Measurements from ENCODE around the gene FAM193B.
A peak's percentile ranks its signal among the peaks of the same experiment; 100 is the strongest.

Gene FAM193B

DNA sequence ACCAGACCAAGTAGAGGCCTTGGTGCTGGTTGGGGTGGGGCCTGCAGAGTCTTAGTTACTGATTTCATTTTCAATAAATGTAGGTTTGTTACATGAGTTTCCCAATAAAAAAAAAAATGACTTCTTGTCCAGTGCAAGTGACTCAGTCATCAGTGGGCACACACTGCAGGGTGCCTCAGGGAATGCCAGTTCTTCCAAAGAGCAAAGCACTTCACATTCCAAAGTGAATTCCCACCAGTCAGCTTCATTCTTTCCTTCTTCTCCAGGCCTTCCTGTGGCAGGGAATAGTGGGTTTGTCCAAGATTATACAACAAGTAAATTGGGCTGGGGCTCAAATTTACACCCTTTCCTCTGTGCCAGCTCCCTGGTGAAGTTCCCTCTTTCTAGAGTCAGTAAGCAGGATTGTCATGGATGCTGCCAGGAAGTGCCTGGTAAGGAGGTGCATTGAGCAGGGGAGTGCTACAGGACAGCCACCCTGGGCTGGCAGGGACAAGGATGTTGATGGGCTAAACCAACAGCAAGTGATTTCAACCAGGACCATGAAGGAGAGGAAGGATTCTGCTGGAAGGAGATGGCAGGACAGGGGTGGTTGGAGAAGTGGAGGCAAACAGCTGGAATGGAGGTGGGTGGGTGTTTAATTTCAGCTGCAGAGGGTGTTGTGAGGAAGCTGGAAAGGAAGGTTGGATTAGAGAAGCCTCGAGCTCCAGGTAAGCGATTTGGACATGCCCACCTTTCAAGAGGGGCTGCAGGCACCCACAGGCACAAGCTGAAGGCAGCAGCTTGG, 41.8 kb upstream of the FAM193B start:
- DNase-seq (ENCODE audit: insufficient read length) = no peak
- no peak for FAIRE-seq
- no peak for TF ChIP-seq TAF1 (IDR thresholded peaks at IDR 0.05; ENCODE audit: borderline replicate concordance, low read depth, low read length)
- no peak for TF ChIP-seq POLR2A (IDR thresholded peaks at IDR 0.05; ENCODE audit: low read depth, low read length)
- no peak for TF ChIP-seq POLR2AphosphoS5 (IDR thresholded peaks at IDR 0.05; ENCODE audit: low read depth, low read length)

DNA sequence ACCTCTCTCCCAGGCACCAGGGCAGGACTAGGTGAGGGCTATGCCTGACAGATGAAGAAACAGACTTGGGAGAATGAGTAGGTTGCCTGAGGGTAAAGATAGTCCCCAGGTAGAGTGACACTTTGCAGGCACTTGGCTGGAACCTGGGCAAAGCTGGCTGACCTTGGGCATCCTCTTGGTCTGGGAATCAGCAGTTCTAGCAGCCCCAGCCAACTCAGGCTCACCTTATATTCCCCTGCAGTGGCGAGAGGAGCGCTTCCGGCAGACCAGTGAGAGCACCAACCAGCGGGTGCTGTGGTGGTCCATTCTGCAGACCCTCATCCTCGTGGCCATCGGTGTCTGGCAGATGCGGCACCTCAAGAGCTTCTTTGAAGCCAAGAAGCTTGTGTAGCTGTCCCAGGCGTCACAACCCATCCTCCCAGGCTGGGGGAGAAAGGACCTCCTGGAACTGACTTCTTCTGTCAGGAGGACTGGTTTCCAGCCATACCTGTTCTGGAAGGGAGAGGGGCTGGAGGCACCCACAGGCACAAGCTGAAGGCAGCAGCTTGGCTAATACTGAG, 40.7 kb upstream of the FAM193B start:
- no peak for TF ChIP-seq POLR2AphosphoS5 (IDR thresholded peaks at IDR 0.05; ENCODE audit: low read depth, low read length)
- TF ChIP-seq POLR2A (IDR thresholded peaks at IDR 0.05; ENCODE audit: low read depth, low read length) = no peak
- no peak for TF ChIP-seq TAF1 (IDR thresholded peaks at IDR 0.05; ENCODE audit: borderline replicate concordance, low read depth, low read length)
- FAIRE-seq = no peak

DNA sequence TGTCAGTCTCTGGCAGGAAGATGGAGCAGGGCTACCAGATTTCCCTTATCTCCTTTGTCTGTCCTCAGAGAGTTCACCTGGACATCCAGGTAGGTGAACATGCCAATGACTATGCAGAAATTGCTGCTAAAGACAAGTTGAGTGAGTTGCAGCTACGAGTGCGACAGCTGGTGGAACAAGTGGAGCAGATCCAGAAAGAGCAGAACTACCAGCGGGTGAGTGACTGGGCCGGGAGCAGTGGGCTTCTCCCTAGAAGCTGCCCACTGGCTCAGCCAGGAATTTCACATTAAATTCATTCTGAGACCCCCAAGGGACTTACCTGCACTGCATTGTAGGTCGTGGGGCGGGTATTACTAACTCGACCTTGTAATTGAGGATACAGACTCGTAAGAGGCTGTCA, 39.7 kb upstream of the FAM193B start:
- no peak for FAIRE-seq
- TF ChIP-seq POLR2AphosphoS5 (IDR thresholded peaks at IDR 0.05; ENCODE audit: low read depth, low read length) (no peak), TAF1 (IDR thresholded peaks at IDR 0.05; ENCODE audit: borderline replicate concordance, low read depth, low read length) (no peak), POLR2A (IDR thresholded peaks at IDR 0.05; ENCODE audit: low read depth, low read length) (no peak)
- DNase-seq (ENCODE audit: insufficient read length) = no peak

More for the DNA sequence above, 40.7 kb upstream of the FAM193B start:
- no peak for DNase-seq (ENCODE audit: insufficient read length)

DNA sequence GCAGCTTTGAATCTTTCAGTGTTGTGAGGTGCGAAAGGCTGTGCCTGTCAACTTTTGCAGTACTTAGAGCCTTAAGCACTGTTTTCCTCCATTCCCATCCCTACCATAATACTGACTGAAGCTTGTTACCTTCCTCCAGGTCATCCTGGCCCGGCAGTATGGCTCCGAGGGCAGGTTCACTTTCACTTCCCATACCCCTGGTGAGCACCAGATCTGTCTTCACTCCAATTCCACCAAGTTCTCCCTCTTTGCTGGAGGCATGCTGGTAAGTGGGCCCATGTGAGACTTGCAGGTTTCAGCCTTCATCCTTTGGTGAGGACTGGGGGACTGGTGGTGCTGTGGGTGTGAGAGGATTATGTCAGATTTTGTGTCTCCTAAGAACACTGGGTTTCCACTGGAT, 39.1 kb upstream of the FAM193B start:
- TF ChIP-seq POLR2A (IDR thresholded peaks at IDR 0.05; ENCODE audit: low read depth, low read length) (no peak), TAF1 (IDR thresholded peaks at IDR 0.05; ENCODE audit: borderline replicate concordance, low read depth, low read length) (no peak), POLR2AphosphoS5 (IDR thresholded peaks at IDR 0.05; ENCODE audit: low read depth, low read length) (no peak; the same call in 1 of the 2 replicates)
- FAIRE-seq = no peak
- DNase-seq (ENCODE audit: insufficient read length) = no peak

DNA sequence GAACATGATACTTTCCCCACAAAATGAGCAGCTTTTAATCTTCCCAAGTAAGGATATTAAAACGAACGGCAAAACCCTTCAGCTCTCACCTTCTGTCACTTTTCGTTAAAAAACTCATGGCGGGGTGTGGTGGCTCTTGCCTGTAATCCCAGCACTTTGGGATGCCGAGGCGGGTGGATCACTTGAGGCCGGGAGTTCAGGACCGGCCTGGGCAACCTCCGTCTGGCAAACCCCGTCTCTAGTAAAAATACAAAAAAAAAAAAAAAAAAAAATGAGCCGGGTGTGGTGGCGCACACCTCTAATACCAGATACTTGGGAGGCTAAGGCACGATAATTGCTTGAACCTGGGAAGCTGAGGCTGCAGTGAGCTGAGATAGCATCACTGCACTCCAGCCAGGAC, 38.5 kb upstream of the FAM193B start:
- FAIRE-seq = no peak
- DNase-seq (ENCODE audit: insufficient read length) = no peak
- TF ChIP-seq POLR2AphosphoS5 (IDR thresholded peaks at IDR 0.05; ENCODE audit: low read depth, low read length) (no peak), TAF1 (IDR thresholded peaks at IDR 0.05; ENCODE audit: borderline replicate concordance, low read depth, low read length) (no peak), POLR2A (IDR thresholded peaks at IDR 0.05; ENCODE audit: low read depth, low read length) (no peak)

DNA sequence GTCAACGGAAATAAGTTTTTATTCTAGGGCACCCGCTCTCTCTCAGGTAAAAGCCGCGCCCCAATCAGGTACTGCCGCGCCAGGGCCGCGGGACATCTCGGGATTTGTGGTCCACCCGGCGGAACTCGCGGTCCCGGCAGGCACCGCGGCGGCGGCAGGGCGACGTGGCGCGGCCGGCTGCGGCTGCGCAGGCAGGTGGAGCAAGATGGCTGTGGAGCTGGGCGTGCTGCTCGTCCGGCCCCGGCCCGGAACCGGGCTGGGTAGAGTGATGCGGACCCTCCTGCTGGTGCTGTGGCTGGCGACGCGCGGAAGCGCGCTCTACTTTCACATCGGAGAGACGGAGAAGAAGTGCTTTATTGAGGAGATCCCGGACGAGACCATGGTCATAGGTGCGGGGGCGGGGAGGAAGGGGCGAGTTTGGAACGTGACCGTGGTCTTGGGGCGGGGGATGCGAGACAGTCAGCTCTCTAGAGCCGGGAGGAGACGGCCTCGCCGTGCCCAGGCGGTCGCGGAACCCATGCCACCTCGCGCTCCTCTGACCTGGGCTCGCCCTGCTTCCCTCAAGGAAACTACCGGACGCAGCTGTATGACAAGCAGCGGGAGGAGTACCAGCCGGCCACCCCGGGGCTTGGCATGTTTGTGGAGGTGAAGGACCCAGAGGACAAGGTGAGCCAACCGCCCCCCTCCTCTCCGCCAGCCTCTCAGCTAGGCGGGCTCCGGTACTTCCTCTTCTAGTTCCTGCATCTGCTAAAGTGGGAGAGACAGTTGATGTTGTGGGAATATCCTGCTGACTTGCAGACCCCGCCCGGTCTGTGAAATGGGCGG, 37.9 kb upstream of the FAM193B start, which contains the start of gene TMED9:
TSS of gene TMED9 (plus strand) at position 194 of the 825 bp plus-strand sequence. CDS start at position 206, 12 bp downstream.
- peak; percentile 82 for DNase-seq (ENCODE audit: insufficient read length)
- peak; percentile 94 for TF ChIP-seq POLR2A (IDR thresholded peaks at IDR 0.05; ENCODE audit: low read depth, low read length)
- TF ChIP-seq TAF1 (IDR thresholded peaks at IDR 0.05; ENCODE audit: borderline replicate concordance, low read depth, low read length) = peak; percentile 90
- TF ChIP-seq POLR2AphosphoS5 (IDR thresholded peaks at IDR 0.05; ENCODE audit: low read depth, low read length) = peak; percentile 94
- peak; percentile 99 for FAIRE-seq

DNA sequence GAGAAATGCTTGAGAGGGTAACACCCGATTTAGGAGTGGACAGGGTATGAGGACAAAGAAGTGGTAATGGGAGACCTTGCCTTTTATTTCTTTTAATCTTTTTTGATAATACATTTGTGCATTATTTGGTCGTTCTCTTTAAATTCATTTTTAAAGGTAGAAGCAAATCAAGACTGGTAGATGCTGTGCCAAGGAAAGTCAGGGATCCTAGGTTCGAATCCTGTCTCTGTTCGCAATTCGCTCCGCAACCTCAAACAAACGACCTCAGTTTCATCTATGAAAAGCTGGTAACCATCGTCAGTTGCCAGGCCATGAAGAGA, 37.3 kb upstream of the FAM193B start:
- FAIRE-seq = no peak
- TF ChIP-seq POLR2A (IDR thresholded peaks at IDR 0.05; ENCODE audit: low read depth, low read length) (no peak), POLR2AphosphoS5 (IDR thresholded peaks at IDR 0.05; ENCODE audit: low read depth, low read length) (no peak), TAF1 (IDR thresholded peaks at IDR 0.05; ENCODE audit: borderline replicate concordance, low read depth, low read length) (no peak)
- DNase-seq (ENCODE audit: insufficient read length) = no peak

DNA sequence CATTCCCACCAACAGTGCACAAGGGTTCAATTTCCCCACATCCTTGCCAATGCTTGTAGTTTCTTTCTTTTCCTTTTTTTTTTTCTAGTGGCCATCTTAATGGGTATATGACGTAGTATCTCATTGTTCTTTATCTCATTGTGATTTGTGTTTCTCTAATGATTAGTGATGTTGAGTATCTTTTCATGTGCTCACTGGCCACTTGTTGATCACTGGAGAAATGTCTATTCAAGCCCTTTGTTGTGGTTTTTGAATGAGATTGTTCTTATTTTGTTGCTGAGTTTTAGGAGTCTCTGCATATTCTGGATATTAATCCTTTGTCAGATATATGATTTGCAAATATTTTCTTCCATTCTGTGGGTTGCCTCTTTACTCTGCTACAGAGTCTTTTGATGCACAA, 36.0 kb upstream of the FAM193B start:
- no peak for DNase-seq (ENCODE audit: insufficient read length)
- FAIRE-seq = no peak
- TF ChIP-seq POLR2AphosphoS5 (IDR thresholded peaks at IDR 0.05; ENCODE audit: low read depth, low read length) (no peak), POLR2A (IDR thresholded peaks at IDR 0.05; ENCODE audit: low read depth, low read length) (no peak), TAF1 (IDR thresholded peaks at IDR 0.05; ENCODE audit: borderline replicate concordance, low read depth, low read length) (no peak)

DNA sequence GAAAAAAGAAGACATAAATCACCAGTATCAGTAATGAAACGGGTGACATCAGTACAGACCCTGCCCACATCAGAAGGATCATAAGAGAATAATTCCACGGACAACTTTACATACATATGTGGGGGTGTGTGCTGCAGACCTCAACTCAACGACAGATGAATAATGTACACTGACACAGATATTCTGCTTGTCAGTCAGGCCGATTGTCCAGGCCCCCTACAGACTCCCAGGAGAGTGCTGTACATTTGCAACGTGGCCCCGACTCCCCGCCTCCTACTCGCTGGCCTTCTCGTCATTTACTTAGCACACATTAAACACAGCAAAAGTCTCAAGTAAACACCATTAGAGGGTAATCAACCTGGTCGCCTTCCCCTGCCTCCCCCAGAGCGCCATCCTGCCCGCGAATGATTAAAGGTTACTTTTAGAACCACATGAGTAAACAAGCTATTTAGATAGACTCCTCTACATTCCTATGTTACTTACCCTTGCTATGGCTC, 34.1 kb upstream of the FAM193B start:
- TF ChIP-seq POLR2A (IDR thresholded peaks at IDR 0.05; ENCODE audit: low read depth, low read length) (no peak), POLR2AphosphoS5 (IDR thresholded peaks at IDR 0.05; ENCODE audit: low read depth, low read length) (no peak), TAF1 (IDR thresholded peaks at IDR 0.05; ENCODE audit: borderline replicate concordance, low read depth, low read length) (no peak)
- FAIRE-seq = no peak
- no peak for DNase-seq (ENCODE audit: insufficient read length)

DNA sequence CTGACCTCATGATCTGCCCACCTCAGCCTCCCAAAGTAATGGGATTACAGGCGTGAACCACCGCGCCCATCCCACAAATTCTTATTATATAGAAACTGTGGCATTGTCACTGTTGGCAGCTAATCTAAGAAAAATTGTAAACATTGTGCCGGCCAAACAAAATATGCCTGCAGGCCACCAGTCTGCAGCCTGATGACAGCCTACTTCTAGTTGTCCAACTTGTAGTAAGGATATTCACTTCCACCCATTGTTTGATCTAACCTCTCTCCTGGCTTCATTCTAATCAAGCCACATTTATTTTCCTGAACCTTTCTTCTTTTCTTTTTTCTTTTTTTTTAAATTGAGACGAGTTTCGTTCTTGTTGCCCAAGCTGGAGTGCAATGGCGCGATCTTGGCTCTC, 24.0 kb upstream of the FAM193B start:
- no peak for FAIRE-seq
- TF ChIP-seq POLR2AphosphoS5 (IDR thresholded peaks at IDR 0.05; ENCODE audit: low read depth, low read length) (no peak), TAF1 (IDR thresholded peaks at IDR 0.05; ENCODE audit: borderline replicate concordance, low read depth, low read length) (no peak), POLR2A (IDR thresholded peaks at IDR 0.05; ENCODE audit: low read depth, low read length) (no peak)
- DNase-seq (ENCODE audit: insufficient read length) = no peak

DNA sequence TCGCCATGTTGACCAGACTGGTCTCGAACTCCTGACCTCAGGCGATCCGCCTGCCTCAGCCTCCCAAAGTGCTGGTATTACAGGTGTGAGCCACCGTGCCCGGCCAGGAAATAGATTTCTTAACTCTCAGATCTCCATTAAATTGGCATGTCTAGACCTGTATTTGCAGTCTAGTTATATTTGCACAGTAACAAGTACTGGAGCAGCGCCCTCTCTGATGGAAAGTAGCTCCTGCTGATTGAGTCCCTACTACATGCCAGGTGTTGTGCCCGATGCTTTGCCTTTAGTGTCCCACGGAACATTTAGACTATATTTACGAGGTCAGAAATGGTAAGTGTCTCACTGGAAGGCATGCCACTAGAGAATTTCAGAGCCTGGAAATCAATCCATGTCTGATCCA, 21.8 kb upstream of the FAM193B start:
- DNase-seq (ENCODE audit: insufficient read length) (no peak), FAIRE-seq (no peak)
- no peak for TF ChIP-seq POLR2A (IDR thresholded peaks at IDR 0.05; ENCODE audit: low read depth, low read length)
- TF ChIP-seq POLR2AphosphoS5 (IDR thresholded peaks at IDR 0.05; ENCODE audit: low read depth, low read length) = no peak
- TF ChIP-seq TAF1 (IDR thresholded peaks at IDR 0.05; ENCODE audit: borderline replicate concordance, low read depth, low read length) = no peak
